Measurements from ENCODE around the gene SCUBE2. TPM values are rescaled to one million over a fixed set of nuclear protein-coding genes. Genes with fewer than 3 reads are reported as not detected.

Gene SCUBE2
- polyA plus RNA-seq, 2 donors: 0.84 to 4.6 TPM

- Histone ChIP-seq H3K4me1 (ENCODE audit: control insufficient read depth in 2 of 2, insufficient read depth in 2 of 2, low read length in 1 of 2) (peaks cover 5 to 11% of the 10 kb centered on the region in 2 donors), H3K9me3 (ENCODE audit: control insufficient read depth in 2 of 2, insufficient read depth in 1 of 2, low read depth in 1 of 2, low read length in 1 of 2) (peaks cover 0 to 3% of the 10 kb centered on the region in 2 donors), H3K27ac (ENCODE audit: low read depth in 2 of 2, low read length in 1 of 2) (no peak overlapping the region), H3K36me3 (ENCODE audit: control insufficient read depth in 2 of 2, insufficient read depth in 2 of 2, low read length in 1 of 2) (no peaks in the 10 kb centered on the region), H3K27me3 (ENCODE audit: control insufficient read depth in 1 of 2, insufficient read depth in 2 of 2, low read length in 2 of 2) (no peaks in the 10 kb centered on the region), H3K4me3 (ENCODE audit: low read depth in 1 of 2, low read length in 2 of 2) (peak overlapping the region; percentile 42 to 43)
- WGBS, 2 donors: 10 to 11% methylated on average over 49 to 69 of the region's 69 CpGs
Measured at GRCh38 chr11:9004183-9004926, 87.0 kb downstream of the SCUBE2 start.

DNA sequence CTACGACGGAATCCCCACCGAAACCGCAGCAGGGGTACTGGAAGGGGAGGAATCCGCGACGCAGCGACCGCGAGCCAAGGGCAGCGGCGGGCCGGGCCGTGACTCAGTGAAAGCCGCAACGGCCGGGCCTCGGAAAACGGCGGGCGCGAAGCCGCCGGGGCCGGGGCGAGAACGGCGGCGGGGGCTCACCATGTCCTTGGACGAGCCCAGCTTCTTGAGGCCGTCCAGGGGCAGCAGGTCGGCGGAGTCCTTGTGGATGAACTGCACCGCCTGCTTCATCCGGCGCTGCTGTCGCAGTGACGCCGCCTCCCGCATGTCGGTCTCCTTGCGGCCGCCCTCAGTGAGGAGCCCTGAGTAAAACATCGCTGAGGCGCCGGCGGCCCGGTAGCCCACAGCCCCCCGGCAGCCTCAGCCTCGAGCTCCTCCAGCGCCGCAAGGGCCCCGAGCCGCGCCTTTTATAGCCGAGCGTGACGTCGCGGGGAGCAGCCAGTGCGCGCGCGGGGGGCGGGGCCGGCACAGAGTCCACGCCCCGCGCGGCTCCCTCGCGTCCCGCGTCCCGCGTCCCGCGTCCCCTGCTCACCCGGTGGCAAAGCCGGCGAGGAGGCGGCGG is 87.7 kb downstream of the SCUBE2 start, which contains the start of gene NRIP3:
Gene NRIP3, minus strand, starts transcription at position 429 of the 610 bp plus-strand sequence. Its CDS starts 66 bp downstream, at position 363.
- WGBS, 2 donors: 1 to 3% methylated on average over 59 to 83 of the region's 83 CpGs
- Histone ChIP-seq H3K27ac (ENCODE audit: low read depth in 2 of 2, low read length in 1 of 2) (no peak within 1 kb of the TSS), H3K36me3 (ENCODE audit: control insufficient read depth in 2 of 2, insufficient read depth in 2 of 2, low read length in 1 of 2) (no peaks in the 10 kb centered on the region), H3K4me3 (ENCODE audit: low read depth in 1 of 2, low read length in 2 of 2) (peak within 1 kb of the TSS; percentile 42 to 43), H3K9me3 (ENCODE audit: control insufficient read depth in 2 of 2, insufficient read depth in 1 of 2, low read depth in 1 of 2, low read length in 1 of 2) (peaks cover 0 to 3% of the 10 kb centered on the region in 2 donors), H3K4me1 (ENCODE audit: control insufficient read depth in 2 of 2, insufficient read depth in 2 of 2, low read length in 1 of 2) (peaks cover 5 to 11% of the 10 kb centered on the region in 2 donors), H3K27me3 (ENCODE audit: control insufficient read depth in 1 of 2, insufficient read depth in 2 of 2, low read length in 2 of 2) (no peaks in the 10 kb centered on the region)

DNA sequence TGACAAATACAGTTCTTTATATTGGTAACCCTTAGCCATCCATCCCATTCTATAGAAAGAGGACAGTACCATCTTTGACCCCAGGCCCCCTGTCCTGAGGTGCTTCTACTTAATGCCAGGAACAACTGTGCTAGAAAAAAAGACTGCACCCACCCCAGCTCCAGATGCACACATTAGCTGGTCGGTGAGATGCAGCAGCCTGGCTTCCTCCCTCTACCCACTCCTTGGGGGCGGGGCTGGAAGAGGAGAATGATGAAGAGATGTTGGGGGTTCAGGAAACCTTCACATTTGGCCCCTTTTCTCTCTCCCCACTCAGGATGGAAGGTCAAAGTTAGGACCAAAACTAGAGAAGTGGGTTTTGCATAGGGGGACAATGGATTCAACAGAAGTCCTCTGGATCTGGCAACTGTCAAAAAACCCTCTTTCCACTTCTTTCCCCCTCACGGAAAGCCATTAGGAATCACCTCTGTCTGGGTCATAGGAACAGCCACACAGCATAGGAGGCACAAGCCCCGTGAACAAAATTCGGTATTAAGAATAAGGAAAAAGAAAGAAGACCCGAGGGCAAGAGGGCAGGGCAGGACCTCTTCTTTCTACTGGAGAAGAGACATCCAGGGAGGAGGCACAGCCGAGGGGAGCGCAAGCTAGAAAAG is 88.4 kb downstream of the SCUBE2 start:
- H3K4me1 ChIP-seq (ENCODE audit: control insufficient read depth in 2 of 2, insufficient read depth in 2 of 2, low read length in 1 of 2): peaks cover 5 to 11% of the 10 kb centered on the region in 2 donors
- peak overlapping the region; percentile 42 to 43 for H3K4me3 ChIP-seq (ENCODE audit: low read depth in 1 of 2, low read length in 2 of 2)
- no peak overlapping the region for H3K27ac ChIP-seq (ENCODE audit: low read depth in 2 of 2, low read length in 1 of 2)
- no peaks in the 10 kb centered on the region for H3K36me3 ChIP-seq (ENCODE audit: control insufficient read depth in 2 of 2, insufficient read depth in 2 of 2, low read length in 1 of 2)
- 11 to 12% methylated on average over 8 of the region's 8 CpGs for WGBS, 2 donors
- H3K9me3 ChIP-seq (ENCODE audit: control insufficient read depth in 2 of 2, insufficient read depth in 1 of 2, low read depth in 1 of 2, low read length in 1 of 2): peaks cover 0 to 3% of the 10 kb centered on the region in 2 donors
- H3K27me3 ChIP-seq (ENCODE audit: control insufficient read depth in 1 of 2, insufficient read depth in 2 of 2, low read length in 2 of 2): no peaks in the 10 kb centered on the region

DNA sequence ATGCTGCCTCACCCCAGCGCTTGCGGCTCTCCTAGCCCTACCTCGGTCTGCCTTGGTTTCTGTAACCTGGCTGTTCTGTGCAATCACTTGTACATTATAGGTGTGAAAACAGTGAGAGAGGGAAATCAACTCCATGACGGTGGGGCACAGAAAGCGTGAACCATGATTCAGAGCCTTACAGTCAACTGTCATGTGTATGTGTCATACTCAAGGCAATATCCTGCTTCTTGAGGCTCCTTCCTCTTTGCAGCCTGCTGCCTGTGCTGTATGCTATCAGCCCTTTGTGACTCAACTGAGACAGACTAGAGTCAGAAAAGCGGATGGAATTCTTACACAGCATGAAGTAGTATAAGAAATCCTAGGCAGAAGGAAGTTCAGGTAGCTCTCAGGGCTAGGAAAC is 89.7 kb downstream of the SCUBE2 start:
- Histone ChIP-seq H3K9me3 (ENCODE audit: control insufficient read depth in 2 of 2, insufficient read depth in 1 of 2, low read depth in 1 of 2, low read length in 1 of 2) (peaks cover 0 to 3% of the 10 kb centered on the region in 2 donors), H3K27me3 (ENCODE audit: control insufficient read depth in 1 of 2, insufficient read depth in 2 of 2, low read length in 2 of 2) (no peaks in the 10 kb centered on the region), H3K27ac (ENCODE audit: low read depth in 2 of 2, low read length in 1 of 2) (no peak overlapping the region), H3K36me3 (ENCODE audit: control insufficient read depth in 2 of 2, insufficient read depth in 2 of 2, low read length in 1 of 2) (no peaks in the 10 kb centered on the region), H3K4me1 (ENCODE audit: control insufficient read depth in 2 of 2, insufficient read depth in 2 of 2, low read length in 1 of 2) (peaks cover 5 to 11% of the 10 kb centered on the region in 2 donors), H3K4me3 (ENCODE audit: low read depth in 1 of 2, low read length in 2 of 2) (no peak overlapping the region)
- 71 to 75% methylated on average over 6 of the region's 6 CpGs for WGBS, 2 donors

DNA sequence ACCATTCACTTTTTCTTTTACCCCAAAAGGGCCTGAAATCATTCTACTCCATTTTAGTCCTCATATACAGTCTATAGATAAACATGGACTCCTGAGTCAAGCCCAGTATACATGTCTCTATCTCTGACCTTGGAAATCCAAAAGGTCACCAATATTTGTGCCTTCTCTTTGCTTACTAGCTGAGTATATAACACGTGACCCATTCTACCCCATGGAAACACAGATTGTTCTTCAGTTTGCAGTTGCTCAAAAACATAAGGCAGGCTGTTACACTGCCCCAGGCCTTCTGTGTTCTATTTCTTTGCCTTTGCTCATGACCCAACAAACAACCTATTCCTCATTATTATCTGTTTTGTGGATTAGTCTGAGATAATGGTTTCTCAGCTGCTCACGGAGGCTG is 93.4 kb downstream of the SCUBE2 start:
- Histone ChIP-seq H3K9me3 (ENCODE audit: control insufficient read depth in 2 of 2, insufficient read depth in 1 of 2, low read depth in 1 of 2, low read length in 1 of 2) (no peaks in the 10 kb centered on the region), H3K4me1 (ENCODE audit: control insufficient read depth in 2 of 2, insufficient read depth in 2 of 2, low read length in 1 of 2) (no peaks in the 10 kb centered on the region), H3K27ac (ENCODE audit: low read depth in 2 of 2, low read length in 1 of 2) (no peak overlapping the region), H3K36me3 (ENCODE audit: control insufficient read depth in 2 of 2, insufficient read depth in 2 of 2, low read length in 1 of 2) (no peaks in the 10 kb centered on the region), H3K4me3 (ENCODE audit: low read depth in 1 of 2, low read length in 2 of 2) (no peak overlapping the region), H3K27me3 (ENCODE audit: control insufficient read depth in 1 of 2, insufficient read depth in 2 of 2, low read length in 2 of 2) (no peaks in the 10 kb centered on the region)
- WGBS, 2 donors: 87 to 90% methylated on average over 2 of the region's 2 CpGs

- Histone ChIP-seq H3K36me3 (ENCODE audit: control insufficient read depth in 2 of 2, insufficient read depth in 2 of 2, low read length in 1 of 2) (no peaks in the 10 kb centered on the region), H3K27me3 (ENCODE audit: control insufficient read depth in 1 of 2, insufficient read depth in 2 of 2, low read length in 2 of 2) (no peaks in the 10 kb centered on the region), H3K27ac (ENCODE audit: low read depth in 2 of 2, low read length in 1 of 2) (no peak overlapping the region), H3K9me3 (ENCODE audit: control insufficient read depth in 2 of 2, insufficient read depth in 1 of 2, low read depth in 1 of 2, low read length in 1 of 2) (no peaks in the 10 kb centered on the region), H3K4me1 (ENCODE audit: control insufficient read depth in 2 of 2, insufficient read depth in 2 of 2, low read length in 1 of 2) (no peaks in the 10 kb centered on the region), H3K4me3 (ENCODE audit: low read depth in 1 of 2, low read length in 2 of 2) (no peak overlapping the region)
- WGBS, 2 donors: 87 to 90% methylated on average over 3 of the region's 3 CpGs
Measured at GRCh38 chr11:8997451-8997850, 93.9 kb downstream of the SCUBE2 start.

DNA sequence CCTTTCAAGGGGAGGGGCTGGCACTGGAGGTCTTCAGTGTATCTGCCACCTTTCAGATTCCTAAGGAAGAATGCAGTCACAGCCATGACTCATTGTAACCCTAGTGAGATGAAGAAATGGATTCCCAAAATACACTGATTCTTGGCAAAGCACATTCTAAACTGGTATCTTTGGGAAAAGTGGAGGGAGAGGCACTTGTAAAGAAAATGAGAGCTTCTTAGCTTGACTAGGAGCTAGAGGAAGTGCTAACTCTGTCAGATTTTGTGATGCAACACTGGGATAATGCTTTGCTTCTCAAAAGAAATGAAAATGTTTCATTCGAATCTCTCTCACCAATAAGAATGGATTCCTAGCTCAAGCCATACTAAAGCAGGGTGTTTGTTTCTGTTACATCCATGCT is 101.9 kb downstream of the SCUBE2 start:
- 81 to 82% methylated on average over 1 of the region's 1 CpG for WGBS, 2 donors
- H3K4me1 ChIP-seq (ENCODE audit: control insufficient read depth in 2 of 2, insufficient read depth in 2 of 2, low read length in 1 of 2): no peaks in the 10 kb centered on the region
- H3K36me3 ChIP-seq (ENCODE audit: control insufficient read depth in 2 of 2, insufficient read depth in 2 of 2, low read length in 1 of 2): no peaks in the 10 kb centered on the region

DNA sequence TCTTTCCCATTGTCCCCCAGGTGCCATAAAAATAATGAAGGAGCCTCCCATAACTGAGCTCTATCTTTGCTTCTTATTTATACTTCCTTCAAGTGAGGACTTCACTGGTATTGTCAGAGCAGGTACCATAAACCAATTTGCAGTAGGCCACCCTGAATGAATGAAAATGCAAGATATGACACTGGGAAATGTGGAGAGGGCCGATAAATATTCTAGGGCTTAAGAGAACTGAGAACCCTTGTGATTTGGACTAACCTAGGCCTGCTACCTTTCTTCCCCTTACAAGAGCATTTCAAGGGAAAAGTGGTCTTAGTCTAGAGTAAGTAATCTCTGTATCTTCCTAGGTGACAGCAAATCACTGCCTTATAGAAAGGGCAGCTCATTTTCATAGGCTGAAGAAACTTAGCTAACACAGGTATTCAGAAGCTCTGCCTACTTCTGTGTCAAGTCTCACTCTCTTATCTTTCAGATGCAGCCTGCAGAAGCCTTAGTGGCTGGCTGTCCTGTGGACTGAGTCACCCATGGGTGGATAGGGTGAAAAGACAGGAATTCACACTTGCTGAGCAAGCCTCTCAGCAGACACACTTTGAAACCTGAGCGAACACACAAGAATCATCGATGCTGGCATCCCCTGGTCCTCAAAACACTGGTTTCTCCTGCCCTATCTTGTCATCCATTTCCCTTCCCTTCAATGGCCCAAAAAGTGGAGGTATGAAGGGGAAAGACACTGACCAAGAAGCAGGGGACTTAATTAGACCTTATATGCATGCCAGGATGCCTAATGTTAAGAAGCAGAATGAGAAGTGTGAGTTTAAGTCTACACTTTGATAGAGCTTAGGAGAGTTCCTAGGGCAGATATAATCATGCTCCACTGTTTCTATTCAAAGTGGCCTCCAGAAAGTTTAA is 102.8 kb downstream of the SCUBE2 start:
- H3K4me3 ChIP-seq (ENCODE audit: low read depth in 1 of 2, low read length in 2 of 2): no peak overlapping the region
- no peak overlapping the region for H3K27ac ChIP-seq (ENCODE audit: low read depth in 2 of 2, low read length in 1 of 2)
- H3K27me3 ChIP-seq (ENCODE audit: control insufficient read depth in 1 of 2, insufficient read depth in 2 of 2, low read length in 2 of 2): no peaks in the 10 kb centered on the region
- H3K36me3 ChIP-seq (ENCODE audit: control insufficient read depth in 2 of 2, insufficient read depth in 2 of 2, low read length in 1 of 2): no peaks in the 10 kb centered on the region
- no peaks in the 10 kb centered on the region for H3K9me3 ChIP-seq (ENCODE audit: control insufficient read depth in 2 of 2, insufficient read depth in 1 of 2, low read depth in 1 of 2, low read length in 1 of 2)
- H3K4me1 ChIP-seq (ENCODE audit: control insufficient read depth in 2 of 2, insufficient read depth in 2 of 2, low read length in 1 of 2): no peaks in the 10 kb centered on the region
- 61 to 76% methylated on average over 3 of the region's 3 CpGs for WGBS, 2 donors

More for the DNA sequence above, 101.9 kb downstream of the SCUBE2 start:
- Histone ChIP-seq H3K9me3 (ENCODE audit: control insufficient read depth in 2 of 2, insufficient read depth in 1 of 2, low read depth in 1 of 2, low read length in 1 of 2) (no peaks in the 10 kb centered on the region), H3K27ac (ENCODE audit: low read depth in 2 of 2, low read length in 1 of 2) (no peak overlapping the region), H3K27me3 (ENCODE audit: control insufficient read depth in 1 of 2, insufficient read depth in 2 of 2, low read length in 2 of 2) (no peaks in the 10 kb centered on the region), H3K4me3 (ENCODE audit: low read depth in 1 of 2, low read length in 2 of 2) (no peak overlapping the region)

- 89 to 95% methylated on average over 2 of the region's 2 CpGs for WGBS, 2 donors
- H3K27ac ChIP-seq (ENCODE audit: low read depth in 2 of 2, low read length in 1 of 2): no peak overlapping the region
Measured at GRCh38 chr11:8987446-8987845, 104.0 kb downstream of the SCUBE2 start.

More at GRCh38 chr11:8987446-8987845, 104.0 kb downstream of the SCUBE2 start:
- H3K4me1 ChIP-seq (ENCODE audit: control insufficient read depth in 2 of 2, insufficient read depth in 2 of 2, low read length in 1 of 2): no peaks in the 10 kb centered on the region
- H3K4me3 ChIP-seq (ENCODE audit: low read depth in 1 of 2, low read length in 2 of 2): no peak overlapping the region
- no peaks in the 10 kb centered on the region for H3K27me3 ChIP-seq (ENCODE audit: control insufficient read depth in 1 of 2, insufficient read depth in 2 of 2, low read length in 2 of 2)
- H3K9me3 ChIP-seq (ENCODE audit: control insufficient read depth in 2 of 2, insufficient read depth in 1 of 2, low read depth in 1 of 2, low read length in 1 of 2): no peaks in the 10 kb centered on the region
- H3K36me3 ChIP-seq (ENCODE audit: control insufficient read depth in 2 of 2, insufficient read depth in 2 of 2, low read length in 1 of 2): no peaks in the 10 kb centered on the region
